Thoracic aorta (tissue), 2 donors: ENCODE data around the gene PSAPL1. TPM values are rescaled to one million over a fixed set of nuclear protein-coding genes. Genes with fewer than 3 reads are reported as not detected.

ENCODE experiments used
- ATAC-seq: fragments of 150-250 bp; one replicate; pipeline ENCODE4 v1.8.0; 2017; ENCODE audit warnings: low read depth; ENCODE audit not compliant: insufficient number of reproducible peaks, low FRiP score
- DNase-seq: peaks from one replicate; pipeline ENCODE4 v3.0.0-alpha.2; 2020; ENCODE audit warnings: low spot score
- H3K27ac ChIP-seq, 2 donors: fragments of 200-600 bp; sonication (generic); 1 replicate in 1 of 2; 2 replicates in 1 of 2; pipeline ENCODE4 v1.5.1; 2016; ENCODE audit warnings: mild to moderate bottlenecking in 2 of 2, moderate library complexity in 2 of 2
- H3K27me3 ChIP-seq: fragments of 200-600 bp; sonication (generic); replicated peaks from 2 replicates; pipeline ENCODE4 v1.6.0; 2016; ENCODE audit warnings: mild to moderate bottlenecking; ENCODE audit not compliant: insufficient read depth
- H3K36me3 ChIP-seq: fragments of 200-600 bp; sonication (generic); one replicate; pipeline ENCODE4 v1.5.1; 2016
- H3K4me1 ChIP-seq, 2 donors: fragments of 200-600 bp; sonication (generic); 1 replicate in 1 of 2; 2 replicates in 1 of 2; pipeline versions ENCODE4 v1.5.1 to v1.6.0; 2016; ENCODE audit warnings: low read depth in 2 of 2, mild to moderate bottlenecking in 1 of 2; ENCODE audit not compliant: control insufficient read depth in 1 of 2
- H3K4me3 ChIP-seq: fragments of 200-600 bp; sonication (generic); 2 replicates; pipeline ENCODE4 v1.5.1; 2016; ENCODE audit warnings: mild to moderate bottlenecking
- H3K9me3 ChIP-seq: fragments of 200-600 bp; sonication (generic); 2 replicates; pipeline ENCODE4 v1.5.1; 2016
- total RNA-seq, 2 donors: library from RNA; depleted of rRNA; stranded (reverse); fragments of >200 nt; gene quantifications; one replicate each; pipeline versions ENCODE4 v1.1.0 to v1.2.3, GENCODE V29; 2016
- TF ChIP-seq, protein P1 (sequence below): fragments of 200-600 bp; sonication (generic); IDR thresholded peaks from one replicate; pipeline ENCODE4 v1.5.1; 2019; ENCODE audit warnings: antibody characterized with exemption

The PSAPL1 gene
- total RNA-seq, 2 donors from 2014 or later = 0.14 TPM; not detected in 1

DNA sequence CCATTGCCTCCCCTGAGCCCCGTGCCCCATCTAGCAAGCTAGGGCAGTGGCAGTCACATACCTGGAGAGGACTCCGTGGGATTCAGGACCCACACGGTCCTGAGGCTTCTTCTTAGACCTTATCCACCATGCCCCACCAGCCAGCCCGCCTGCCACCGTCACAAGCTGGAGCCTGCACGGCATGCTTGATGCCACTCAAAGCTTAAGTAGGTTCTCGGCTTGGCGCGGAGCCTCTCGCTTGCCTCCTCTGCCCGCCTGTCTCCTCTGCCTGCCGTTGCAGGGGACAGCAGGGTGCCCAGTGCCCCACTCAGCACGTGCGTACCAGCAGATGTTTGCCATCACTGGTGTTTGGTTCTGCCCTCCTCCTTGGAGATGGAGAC is 14.1 kb downstream of the PSAPL1 start:
- H3K4me1 ChIP-seq = no peaks in the 10 kb centered on the region
- no peak for DNase-seq
- H3K9me3 ChIP-seq = no peaks in the 10 kb centered on the region
- H3K27ac ChIP-seq = no peak overlapping the region
- no peaks in the 10 kb centered on the region for H3K36me3 ChIP-seq
- ATAC-seq = no peak
- no peak overlapping the region for H3K4me3 ChIP-seq
- no peaks in the 10 kb centered on the region for H3K27me3 ChIP-seq
- TF ChIP-seq, protein P1, sequence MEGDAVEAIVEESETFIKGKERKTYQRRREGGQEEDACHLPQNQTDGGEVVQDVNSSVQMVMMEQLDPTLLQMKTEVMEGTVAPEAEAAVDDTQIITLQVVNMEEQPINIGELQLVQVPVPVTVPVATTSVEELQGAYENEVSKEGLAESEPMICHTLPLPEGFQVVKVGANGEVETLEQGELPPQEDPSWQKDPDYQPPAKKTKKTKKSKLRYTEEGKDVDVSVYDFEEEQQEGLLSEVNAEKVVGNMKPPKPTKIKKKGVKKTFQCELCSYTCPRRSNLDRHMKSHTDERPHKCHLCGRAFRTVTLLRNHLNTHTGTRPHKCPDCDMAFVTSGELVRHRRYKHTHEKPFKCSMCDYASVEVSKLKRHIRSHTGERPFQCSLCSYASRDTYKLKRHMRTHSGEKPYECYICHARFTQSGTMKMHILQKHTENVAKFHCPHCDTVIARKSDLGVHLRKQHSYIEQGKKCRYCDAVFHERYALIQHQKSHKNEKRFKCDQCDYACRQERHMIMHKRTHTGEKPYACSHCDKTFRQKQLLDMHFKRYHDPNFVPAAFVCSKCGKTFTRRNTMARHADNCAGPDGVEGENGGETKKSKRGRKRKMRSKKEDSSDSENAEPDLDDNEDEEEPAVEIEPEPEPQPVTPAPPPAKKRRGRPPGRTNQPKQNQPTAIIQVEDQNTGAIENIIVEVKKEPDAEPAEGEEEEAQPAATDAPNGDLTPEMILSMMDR = no peak

DNA sequence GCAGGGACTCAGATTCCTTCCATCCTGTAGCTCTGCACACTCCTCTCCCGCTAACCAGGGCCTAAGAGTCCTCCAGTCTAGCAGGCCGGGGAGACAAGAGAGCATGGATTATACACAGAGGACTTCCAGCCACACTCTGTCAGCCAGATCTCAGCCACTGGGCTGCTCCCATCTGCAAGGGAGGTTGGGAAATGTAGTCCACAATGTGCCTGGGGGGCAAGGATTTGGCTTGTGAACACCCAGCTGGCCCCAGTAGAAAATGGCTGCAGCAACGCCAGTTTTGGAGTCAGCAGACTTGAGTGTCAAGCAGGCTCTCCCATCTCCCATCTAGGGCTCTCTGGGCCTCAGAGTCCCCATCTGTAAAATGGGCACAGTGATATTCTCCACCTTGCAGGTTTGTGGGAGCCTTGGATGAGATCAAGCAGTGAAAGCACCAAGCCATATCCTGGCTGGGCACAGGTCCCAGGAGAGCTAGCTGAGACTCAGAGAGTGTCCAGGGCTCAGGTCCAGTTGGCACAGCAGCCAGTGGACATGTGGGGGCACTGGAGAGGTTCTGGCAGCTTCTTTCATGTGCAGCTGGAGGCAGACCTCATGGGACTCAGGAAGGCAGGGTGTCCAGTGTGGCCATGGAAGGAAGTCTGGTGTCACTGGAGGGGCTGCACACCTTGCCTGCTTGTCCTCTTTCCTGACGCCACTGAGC is 14.6 kb downstream of the PSAPL1 start:
- TF ChIP-seq, protein P1 = no peak
- Histone ChIP-seq H3K36me3 (no peaks in the 10 kb centered on the region), H3K4me3 (no peak overlapping the region), H3K27me3 (no peaks in the 10 kb centered on the region), H3K4me1 (no peaks in the 10 kb centered on the region), H3K27ac (no peak overlapping the region), H3K9me3 (no peaks in the 10 kb centered on the region)
- ATAC-seq (no peak), DNase-seq (no peak)

DNA sequence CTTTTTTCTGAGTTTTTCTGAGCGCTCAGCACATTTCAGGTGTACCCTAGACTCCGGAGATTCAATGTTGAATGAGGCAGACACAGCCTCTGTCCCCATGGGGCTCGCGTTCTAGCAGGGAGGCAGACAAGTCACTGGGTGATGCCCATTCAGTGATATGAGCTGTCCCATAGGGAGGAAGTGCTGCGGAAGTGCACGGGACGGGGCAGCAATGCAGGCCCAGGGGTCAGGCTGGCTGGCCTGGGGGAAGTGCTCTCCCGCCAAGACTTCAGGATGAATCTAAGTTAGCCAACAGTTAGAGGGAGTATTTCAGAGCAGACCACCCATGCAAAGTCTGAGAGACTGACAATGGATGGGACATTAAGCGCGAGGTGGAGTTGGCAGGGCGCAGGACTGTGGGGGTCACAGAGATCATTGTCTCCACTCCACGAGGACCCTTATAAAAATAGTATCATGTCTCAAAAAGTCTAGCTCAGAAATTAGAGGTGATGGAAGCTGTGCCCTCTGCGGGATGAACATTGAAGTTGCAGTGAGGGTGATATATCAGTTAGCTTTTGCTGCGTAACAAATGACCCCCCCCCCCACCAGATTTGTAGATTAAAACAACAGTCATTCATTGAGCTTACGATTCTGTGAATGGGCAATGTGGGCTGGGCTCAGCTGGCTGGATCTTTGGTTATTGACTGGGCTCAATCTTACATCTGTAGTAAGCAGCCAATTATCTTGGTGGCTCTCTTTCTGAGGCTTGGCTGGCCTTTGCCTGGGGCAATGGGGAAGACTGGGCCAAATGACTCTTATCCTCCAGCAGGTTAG is 16.4 kb downstream of the PSAPL1 start:
- H3K27ac ChIP-seq = no peak overlapping the region
- H3K27me3 ChIP-seq = no peaks in the 10 kb centered on the region
- no peak for ATAC-seq
- TF ChIP-seq, protein P1 = no peak
- no peaks in the 10 kb centered on the region for H3K4me1 ChIP-seq
- no peak for DNase-seq
- H3K4me3 ChIP-seq = no peak overlapping the region
- H3K36me3 ChIP-seq = no peaks in the 10 kb centered on the region
- H3K9me3 ChIP-seq = no peaks in the 10 kb centered on the region

DNA sequence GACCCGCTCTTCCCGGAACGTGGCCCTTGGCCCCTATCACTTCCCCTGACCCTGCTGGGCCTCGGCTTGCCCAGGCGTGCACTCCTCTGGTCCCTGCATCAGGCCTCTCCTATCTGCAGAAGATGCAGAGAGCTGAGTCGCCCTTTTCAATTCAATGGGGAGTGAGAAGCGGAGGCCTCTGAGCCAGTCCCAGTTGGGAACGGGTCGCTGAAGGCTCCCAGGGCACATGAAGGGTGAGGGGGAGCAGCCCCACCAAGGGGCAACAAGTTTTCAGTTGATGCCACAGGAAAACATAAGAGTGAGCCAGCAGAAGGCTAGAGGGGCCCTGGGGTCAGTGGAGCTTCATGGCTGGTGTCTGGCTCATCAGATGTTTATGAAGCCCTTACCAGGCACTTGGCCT is 17.1 kb downstream of the PSAPL1 start:
- no peak for ATAC-seq
- H3K4me3 ChIP-seq = no peak overlapping the region
- TF ChIP-seq, protein P1 = no peak
- no peaks in the 10 kb centered on the region for H3K27me3 ChIP-seq
- no peak for DNase-seq
- no peak overlapping the region for H3K27ac ChIP-seq
- no peaks in the 10 kb centered on the region for H3K36me3 ChIP-seq
- H3K4me1 ChIP-seq = no peaks in the 10 kb centered on the region
- no peaks in the 10 kb centered on the region for H3K9me3 ChIP-seq

DNA sequence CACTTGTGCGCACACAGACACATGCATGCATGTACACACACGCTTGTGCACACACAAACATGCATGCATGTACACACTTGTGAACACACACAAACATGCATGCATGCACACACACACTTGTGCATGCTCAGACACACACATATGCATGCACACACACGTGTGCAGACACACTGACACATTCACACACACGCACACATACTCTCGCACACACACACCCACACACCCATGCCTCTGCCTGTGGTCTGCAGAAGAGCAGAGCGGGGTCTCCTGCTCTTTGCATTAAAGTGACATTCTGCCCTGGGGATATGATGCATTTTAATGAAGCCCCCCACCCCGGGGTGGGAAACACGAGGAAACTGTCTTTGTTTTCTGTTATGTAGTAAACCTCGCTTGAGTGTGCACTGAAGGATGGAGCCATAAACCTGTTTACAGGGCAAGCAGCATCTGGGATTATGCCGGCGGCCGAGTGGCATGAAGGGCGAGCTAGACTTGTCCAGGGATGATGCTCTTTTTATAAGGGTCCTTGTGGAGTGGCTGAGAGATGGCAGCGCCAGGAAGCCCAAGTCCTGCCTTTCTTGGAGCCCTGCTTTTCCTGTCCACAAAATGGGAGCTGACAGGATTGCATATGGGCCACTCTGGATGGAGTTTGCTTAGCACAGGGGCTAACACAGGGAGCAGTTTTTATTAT is 17.8 kb downstream of the PSAPL1 start:
- Histone ChIP-seq H3K27ac (no peak overlapping the region), H3K9me3 (no peaks in the 10 kb centered on the region), H3K36me3 (no peaks in the 10 kb centered on the region), H3K4me3 (no peak overlapping the region), H3K4me1 (peaks cover 0 to 6% of the 10 kb centered on the region in 2 donors), H3K27me3 (no peaks in the 10 kb centered on the region)
- DNase-seq (no peak), ATAC-seq (no peak)
- TF ChIP-seq, protein P1 = no peak
